ENCODE data around the gene ERO1A.

The ERO1A gene

DNA sequence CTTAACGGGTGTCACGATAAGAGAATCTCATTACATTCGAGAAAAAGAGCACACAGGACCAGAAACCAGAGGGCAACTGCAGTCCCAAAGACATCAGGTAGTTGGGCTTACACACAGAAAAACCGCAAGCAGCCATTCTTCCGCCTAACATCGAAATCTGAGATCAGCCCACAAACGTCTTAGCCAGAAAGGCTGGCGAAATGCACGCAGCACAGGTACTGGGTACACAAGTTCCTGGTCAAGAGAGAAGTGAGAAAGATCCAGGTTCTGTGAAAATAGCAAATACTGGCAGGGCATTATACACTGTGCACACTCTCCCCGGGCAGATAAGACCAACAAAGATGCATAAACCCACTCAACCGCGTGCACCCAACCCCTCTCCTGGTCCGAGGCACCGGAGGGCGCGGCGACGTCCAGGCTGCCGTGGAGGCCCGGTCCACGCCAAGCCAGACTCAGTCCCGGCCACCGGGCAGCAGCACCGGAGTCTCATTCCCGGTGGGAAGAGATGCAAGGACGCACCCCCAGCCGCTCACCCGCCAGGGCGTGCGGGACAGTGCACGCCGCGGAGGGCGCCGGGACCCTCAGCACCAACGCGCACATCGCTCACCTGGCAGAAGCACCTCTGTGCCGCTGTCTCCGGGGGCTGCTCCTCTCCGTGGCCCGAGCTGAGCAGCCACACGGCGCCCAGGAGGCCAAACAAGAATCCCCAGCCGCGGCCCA, 437 bp downstream of the ERO1A start:
- peak; percentile 63 for DNase-seq

- no peak for DNase-seq
These were observed 1.8 kb downstream of the ERO1A start for GRCh38 chr14:52693532-52693931.

DNA sequence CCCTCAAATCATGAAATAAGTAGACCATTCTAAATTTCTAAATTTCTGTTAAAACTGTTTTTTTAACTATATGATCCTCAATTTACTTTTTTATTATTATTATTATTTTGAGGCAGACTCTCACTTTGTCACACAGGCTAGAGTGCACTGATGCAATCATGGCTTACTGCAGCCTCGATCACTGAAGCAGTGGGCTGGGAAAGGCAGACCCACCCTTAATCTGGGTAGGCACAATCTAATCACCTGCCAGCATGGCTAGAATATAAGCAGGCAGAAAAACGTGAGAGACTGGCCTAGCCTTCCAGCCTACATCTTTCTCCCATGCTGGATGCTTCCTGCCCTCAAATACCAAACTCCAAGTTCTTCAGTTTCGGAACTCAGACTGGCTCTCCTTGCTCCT, 2.3 kb downstream of the ERO1A start:
- DNase-seq, result no peak

GRCh38 chr14:52692248-52692962, 3.0 kb downstream of the ERO1A start:
- peak; percentile 53 for DNase-seq

DNA sequence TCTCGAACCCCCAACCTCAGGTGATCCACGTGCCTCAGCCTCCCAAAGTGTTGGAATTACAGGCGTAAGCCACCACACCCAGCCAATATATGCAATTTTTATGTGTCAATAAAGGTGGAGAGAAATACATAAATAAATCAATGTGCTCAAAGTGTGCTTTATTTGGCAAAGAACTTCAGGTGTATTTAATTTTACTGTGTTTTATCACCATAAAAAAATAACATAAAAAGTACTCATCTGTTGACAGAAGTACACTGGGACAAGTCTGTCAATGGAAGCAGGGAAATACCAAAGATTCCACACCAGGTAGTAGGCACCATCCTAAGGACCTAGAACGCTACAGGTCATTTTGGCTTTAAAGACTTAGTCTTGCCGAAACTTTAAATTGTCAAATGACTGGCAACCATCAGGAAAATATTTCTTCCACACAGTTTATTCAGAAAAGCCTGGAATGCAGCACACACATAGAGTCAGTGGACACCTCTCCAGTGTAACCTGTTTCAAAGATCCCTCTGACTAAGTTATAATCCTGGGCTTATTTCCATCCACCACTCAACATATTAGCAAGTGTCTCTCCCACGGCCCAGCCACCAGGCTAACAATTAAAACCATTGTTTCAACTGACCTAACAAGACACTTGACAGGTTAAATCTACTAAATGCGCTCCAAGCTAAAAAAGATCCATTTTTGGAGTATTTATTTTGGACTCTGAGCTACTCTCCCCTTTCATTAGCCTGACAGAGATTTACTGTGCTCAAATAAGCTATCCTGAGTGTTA, 4.2 kb downstream of the ERO1A start:
- no peak for DNase-seq

DNA sequence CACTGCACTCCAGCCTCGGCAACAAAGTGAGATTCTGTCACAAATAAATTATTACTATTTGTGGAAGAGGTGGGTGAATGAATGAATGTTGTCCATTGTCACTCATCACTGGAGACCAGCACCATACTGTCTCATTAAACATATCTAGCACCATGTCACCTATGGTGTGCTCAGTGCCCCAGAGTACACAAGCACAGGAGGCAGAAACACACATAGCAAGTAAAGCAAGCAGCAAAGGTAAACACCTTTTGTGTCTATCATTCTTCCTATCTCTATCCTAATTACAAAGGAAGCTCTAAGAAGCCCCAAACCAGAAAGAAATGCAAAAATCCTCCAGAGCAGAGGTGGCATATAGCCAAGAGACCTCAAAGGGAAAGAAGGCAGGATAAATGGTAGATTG, 9.2 kb downstream of the ERO1A start:
- DNase-seq, result no peak

DNA sequence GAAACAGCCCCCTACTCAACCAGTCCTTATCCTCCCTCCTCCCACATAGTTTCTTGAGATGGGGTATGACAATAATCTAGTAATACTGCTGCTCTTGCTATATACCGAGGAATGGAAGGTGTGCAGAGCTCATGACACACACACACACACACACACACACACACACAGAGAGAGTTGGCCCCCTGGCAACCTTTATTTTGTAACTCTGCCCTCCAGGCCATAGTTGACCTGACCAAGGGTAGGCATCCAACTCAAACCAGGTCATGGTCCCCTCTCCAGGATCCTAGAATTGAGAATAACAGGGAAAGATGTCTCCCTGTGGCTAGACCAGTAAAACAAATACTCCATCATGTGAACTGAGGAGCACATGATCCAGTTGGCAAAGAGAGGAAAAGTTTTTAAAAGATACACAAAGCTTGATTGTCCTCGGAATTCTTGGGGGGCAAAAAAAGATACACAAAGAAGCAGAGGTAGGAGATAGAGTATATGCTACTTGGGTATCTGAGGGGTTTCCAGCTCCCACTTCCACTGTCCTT, 11.3 kb downstream of the ERO1A start:
- DNase-seq, result no peak

DNA sequence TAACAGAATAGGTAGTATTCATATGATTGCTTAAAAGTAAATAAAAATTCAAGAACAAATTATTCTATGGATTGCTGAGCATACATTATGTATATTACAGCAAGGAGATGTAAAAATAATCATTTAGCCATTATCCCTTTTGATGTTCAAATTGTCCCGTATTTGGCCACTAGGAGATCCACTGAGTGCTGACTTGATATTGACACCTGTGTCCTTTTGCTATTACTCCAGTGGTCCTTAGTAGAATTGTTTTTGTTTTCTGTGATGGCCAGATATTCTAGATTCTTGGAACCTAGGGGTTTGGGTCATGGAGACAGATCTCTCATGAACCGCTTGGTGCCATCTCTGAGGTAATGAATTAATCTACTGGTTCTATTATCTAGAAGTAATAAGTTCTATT, 16.8 kb downstream of the ERO1A start:
- no peak for DNase-seq

- no peak for DNase-seq
These were observed 31.5 kb downstream of the ERO1A start for GRCh38 chr14:52663850-52664249.

GRCh38 chr14:52661314-52661713, 34.0 kb downstream of the ERO1A start:
- DNase-seq, result no peak

DNA sequence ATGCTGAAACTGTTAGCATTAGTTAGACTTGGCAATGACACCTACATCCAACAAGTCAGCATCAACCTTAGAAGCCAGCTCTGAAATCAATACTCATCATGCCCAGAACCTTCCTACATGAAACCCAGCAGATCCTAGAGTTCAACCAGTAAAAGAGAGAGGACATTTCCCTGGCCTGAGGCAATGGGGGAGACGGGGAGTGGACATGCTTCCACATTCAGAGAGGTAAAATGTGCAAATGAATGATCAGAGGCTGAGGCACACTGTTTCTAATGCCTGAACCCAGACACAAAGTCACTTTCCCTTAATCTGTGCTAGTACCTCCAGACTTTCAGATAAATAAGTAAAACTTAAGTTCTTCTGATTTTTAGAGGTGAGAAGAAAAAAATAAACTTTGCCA, 34.5 kb downstream of the ERO1A start:
- no peak for DNase-seq

GRCh38 chr14:52660325-52660724, 35.0 kb downstream of the ERO1A start:
- no peak for DNase-seq

- no peak for DNase-seq
These were observed 38.5 kb downstream of the ERO1A start for GRCh38 chr14:52656905-52657304.

DNA sequence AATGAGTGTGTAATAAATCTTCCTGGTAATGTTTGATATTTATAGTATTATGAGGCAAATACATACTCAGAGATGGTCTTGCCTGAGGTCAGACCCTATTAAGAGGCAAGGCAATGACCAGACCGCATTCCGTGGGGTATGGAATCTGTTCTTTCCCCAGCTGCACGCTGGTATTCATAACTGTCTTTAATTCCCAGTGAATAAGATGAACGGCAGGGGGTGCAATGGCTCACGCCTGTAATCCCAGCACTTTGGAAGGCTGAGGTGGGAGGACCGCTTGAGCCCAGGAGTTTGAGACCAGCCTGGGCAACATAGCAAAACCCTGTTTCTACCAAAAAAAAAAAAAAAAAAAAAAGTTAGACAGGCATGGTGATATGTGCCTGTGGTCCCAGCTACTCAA, 44.6 kb downstream of the ERO1A start:
- no peak for DNase-seq

GRCh38 chr14:52649511-52649910, 45.8 kb downstream of the ERO1A start:
- no peak for DNase-seq

DNA sequence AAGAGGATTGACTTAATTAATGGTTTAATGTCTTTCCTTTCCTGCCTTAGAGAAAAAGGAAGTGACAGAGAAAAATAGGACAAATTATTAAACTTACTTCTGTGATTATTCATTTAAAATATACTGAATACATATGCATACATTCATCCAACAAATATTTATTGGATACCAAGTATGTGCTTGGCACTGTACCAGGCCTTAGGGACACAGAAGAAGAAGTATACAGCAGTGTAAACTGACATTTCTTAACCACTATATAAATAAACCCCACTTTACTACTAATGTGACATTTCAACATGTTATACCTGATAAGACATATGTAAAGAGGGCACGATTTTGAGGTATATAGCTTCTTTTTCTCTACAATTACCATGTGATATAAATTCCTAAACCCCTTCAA, 53.6 kb downstream of the ERO1A start:
- DNase-seq, result no peak

- DNase-seq, result peak; percentile 39
These were observed 55.2 kb downstream of the ERO1A start for GRCh38 chr14:52640137-52640536.

DNA sequence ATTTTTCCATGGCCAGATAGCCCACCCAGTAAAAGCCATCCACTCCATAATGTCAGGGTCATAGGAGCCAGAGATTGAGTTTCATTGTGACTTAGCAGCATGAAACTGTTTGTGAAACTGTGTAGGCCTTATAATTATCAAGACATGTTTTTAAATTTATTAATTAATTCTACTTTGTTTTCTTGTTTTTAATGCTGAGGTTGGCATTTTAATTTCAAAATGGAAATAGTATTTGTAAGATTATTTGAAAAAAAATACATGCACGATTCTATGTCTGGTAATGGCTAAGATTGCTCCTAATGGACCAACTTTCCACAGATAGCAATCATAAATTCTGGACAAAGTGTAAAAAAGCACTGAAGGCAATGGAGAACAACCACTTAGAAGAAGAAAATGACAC, 75.7 kb downstream of the ERO1A start:
- DNase-seq, result no peak

DNA sequence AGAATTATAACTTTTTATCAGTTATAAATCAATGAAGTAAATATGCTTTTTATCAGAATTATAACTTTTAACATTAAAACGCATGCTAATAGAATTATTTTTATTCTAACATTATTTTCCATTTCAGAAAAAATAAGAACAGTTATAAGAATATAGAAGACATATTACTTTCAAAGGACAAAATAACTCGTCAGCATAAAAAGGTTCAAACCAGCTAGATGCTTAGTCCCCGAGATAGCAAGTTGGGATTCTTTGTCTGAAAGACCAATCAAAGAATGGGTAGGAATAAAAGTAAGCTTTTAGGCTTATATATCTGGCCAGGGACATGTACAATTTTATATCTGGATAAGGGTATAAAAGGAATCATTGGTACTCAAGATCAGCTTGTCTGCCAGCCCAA, 76.8 kb downstream of the ERO1A start:
- DNase-seq, result no peak

DNA sequence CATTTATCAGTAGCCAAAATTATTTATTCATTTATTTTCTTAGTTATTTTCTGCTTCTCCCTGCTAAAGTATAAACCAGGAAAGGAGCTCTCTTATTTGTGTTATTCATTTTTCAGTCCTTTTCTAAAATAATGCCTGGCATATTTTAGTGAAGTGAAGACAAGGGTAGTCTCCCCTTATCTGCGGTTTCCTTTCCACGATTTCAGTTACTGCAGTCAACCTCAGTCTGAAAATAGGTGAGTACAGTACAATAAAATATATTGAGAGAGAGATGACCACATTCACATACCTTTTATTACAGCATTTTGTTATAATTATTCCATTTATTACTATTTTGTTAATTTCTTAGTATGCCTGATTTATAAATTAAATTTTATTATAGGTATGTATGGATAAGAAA, 85.2 kb downstream of the ERO1A start:
- DNase-seq, result no peak

DNA sequence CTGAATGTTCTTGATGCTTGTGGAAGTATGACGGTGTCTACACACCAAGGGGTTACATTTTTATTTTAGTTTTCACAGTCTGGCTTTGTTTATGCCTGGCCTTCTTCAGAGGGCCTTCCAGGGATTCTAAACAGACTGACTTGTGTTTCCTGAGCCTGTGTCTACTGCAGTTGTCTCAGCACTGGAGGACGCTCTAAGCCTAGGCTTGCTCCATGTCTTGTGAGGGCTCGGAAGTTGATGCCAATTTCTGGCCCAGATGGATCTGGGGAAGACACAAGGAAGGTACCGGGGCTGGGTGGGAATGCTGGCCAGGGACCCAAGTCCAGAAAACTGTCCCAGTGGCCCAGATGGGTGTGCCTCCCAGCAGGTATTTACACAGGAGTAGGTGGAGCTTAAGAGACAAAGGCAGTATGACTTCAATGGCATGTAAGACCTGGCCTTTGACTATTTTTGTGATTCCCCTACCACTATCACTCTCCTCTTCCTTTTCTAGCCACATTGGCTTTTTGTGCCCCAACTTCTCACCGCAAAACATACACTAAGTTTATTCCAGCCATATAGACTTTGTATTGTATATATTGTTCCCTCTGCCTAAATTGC, 85.8 kb downstream of the ERO1A start:
- no peak for DNase-seq

- no peak for DNase-seq
These were observed 88.3 kb downstream of the ERO1A start for GRCh38 chr14:52607061-52607460.

DNA sequence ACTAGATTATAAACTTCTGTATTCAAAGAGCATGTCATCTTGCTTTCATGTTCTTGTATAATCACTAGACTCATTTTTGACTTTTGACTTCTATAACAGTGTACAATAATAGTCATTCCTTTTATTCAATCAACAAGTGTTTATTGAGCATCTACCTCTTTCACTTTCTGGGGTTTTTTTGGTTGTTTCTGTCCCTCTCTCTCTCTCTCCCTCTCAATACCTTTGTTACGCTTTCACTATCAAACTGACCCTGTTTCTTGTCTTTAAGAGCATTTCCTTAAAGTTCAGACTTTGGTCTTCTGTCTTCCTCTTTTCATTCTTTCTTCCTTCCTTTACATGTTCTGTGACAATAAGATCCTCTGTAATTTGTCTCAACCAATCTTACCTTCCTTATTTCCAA, 93.2 kb downstream of the ERO1A start:
- peak; percentile 0 for DNase-seq
